A673 (cell line): ENCODE measurements around the gene TSPOAP1.

Experiments
- EZH2 ChIP-seq: fragments of 200-600 bp; sonication (generic); IDR thresholded peaks from 2 replicates; pipeline ENCODE4 v1.6.1; 2017; ENCODE audit warnings: borderline replicate concordance, low read depth, mild to moderate bottlenecking, mixed read lengths, antibody characterized with exemption, low read length; ENCODE audit not compliant: poor library complexity, severe bottlenecking
- TF ChIP-seq, protein P1 (sequence below): fragments of 300-800, 200-600 bp; sonication (generic); conservative IDR thresholded peaks from 2 replicates; pipeline ENCODE4 v1.5.1; 2017; ENCODE audit warnings: low read depth, mild to moderate bottlenecking, antibody characterized with exemption, low read length, moderate library complexity, mixed read lengths

DNA sequence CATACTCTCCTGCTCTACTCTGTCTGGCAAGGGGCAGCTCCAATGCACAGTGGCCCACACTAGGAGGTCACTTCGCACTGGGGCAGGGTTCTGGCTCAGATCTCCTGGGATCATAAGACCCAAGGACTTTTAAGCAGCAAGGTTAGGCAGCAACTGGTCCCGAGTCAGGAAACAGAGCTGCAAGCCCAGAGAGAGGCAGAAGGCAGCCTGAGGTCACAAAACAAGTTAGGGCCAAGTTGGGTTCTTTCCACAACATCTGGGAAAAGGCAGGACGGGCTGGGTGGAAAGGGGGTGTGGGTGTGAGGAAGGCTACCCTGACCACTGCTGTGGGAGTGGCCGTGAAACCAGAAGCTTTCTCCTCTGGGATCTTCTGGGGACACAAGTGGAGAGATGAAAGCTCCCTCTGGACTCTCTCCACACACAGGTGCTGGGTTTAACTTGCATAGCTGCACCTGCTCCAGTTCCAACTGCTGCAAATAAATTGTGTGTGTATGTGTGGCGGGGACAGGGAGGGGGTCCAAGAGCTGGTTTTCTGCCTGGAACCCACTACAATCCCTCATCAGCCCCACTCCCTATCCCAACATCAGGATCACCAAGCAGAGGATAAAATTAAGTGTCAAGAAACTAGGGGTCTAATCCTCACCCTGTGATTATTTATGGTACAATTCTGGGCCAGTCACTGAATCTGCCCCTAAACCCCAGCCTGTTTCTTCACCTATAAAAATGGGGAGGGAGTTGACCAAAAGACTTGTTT is 8.0 kb upstream of the TSPOAP1 start:
- TF ChIP-seq, protein P1, sequence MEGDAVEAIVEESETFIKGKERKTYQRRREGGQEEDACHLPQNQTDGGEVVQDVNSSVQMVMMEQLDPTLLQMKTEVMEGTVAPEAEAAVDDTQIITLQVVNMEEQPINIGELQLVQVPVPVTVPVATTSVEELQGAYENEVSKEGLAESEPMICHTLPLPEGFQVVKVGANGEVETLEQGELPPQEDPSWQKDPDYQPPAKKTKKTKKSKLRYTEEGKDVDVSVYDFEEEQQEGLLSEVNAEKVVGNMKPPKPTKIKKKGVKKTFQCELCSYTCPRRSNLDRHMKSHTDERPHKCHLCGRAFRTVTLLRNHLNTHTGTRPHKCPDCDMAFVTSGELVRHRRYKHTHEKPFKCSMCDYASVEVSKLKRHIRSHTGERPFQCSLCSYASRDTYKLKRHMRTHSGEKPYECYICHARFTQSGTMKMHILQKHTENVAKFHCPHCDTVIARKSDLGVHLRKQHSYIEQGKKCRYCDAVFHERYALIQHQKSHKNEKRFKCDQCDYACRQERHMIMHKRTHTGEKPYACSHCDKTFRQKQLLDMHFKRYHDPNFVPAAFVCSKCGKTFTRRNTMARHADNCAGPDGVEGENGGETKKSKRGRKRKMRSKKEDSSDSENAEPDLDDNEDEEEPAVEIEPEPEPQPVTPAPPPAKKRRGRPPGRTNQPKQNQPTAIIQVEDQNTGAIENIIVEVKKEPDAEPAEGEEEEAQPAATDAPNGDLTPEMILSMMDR = no peak
- no peak for TF ChIP-seq EZH2
